Kasumi-1 (cell line): ENCODE data around the gene PRSS50.

Experiments used
- DNase-seq, 2 experiments: peaks; one replicate each; lab custom pipeline; 2025; lab: John Stamatoyannopoulos, UW

Gene PRSS50

DNA sequence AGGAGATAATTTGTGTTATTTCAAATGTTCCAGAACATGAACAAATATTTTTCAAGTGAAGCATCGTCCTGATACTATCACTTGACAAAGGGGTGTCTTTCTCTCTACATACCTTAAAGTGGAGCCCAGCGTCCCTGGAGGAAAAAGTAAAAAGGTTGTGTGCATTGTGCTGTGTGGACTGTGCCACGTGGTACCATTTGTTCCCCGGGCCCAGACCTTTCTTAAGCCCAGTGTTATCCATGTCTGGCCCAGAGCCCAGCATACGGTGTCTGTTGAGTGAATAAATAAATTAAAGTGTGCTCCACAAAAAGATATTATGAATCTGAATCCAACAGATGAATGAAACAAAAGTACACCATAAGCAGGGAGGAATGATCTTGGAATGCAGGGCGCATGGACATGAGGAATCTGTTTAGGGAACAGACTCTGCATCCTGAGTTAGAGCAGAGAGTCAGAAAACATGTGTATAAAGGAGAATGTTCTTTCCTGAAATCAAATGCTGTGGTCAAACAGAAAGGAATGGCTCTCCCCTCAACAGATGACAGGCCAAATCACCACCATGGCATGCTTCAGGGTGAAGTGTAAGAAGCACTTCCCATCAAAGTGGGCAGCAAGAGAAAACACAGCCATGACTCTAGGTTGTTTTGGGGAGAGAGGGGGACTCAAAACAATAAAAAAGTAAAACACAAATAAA lies 8.1 kb upstream of the PRSS50 start:
- no peak for DNase-seq

DNA sequence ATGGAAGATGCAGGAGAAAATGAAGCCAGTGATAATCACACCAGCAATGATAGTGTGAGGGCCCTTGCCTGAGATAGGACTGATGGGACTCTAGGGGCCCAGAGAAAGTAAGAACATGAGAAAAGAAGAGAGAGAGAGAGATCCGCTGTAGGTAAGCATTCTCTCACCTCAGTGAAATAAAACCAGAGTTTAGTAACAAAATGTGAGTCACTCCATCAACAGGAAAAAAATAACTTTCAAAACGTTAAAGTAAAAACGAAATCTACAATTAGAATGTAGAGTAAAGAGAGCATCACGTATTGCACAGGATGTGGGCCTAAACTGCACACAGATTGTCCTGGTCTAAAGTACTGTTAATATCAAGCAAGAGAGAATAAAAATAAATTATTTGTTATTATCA lies 6.8 kb upstream of the PRSS50 start:
- DNase-seq = no peak

DNA sequence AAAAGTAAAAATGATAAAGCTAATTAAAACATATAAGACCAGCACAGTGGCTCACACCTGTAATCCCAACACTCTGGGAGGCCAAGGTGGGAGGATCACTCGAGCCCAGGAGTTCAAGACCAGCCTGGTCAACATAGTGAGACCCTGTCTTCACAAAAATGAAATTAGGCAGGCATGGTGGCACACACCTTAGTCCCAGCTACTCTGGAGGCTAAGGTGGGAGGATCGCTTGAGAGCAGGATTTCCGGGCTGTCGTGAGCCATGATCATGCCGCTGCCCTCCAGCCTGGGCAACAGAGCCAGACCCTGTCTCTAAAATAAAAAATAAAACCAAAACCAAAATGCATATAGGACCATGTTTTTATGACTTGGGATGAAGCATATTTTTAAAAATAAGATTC lies 4.8 kb upstream of the PRSS50 start:
- no peak for DNase-seq

DNA sequence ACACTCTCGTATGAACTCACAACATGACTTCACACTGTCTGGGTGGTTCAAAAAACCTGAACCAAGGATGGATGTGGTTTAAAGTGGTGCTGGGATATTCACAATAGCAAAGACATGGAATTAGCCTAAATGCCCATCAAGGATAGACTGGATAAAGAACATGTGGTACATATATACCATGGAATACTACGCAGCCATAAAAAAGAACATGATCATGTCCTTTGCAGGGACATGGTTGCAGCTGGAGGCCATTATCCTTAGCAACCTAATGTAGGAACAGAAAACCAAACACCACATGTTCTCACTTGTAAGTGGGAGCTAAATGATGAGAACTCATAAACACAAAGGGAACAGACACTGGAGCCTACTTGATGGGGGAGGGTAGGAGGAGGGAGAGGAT lies 3.3 kb upstream of the PRSS50 start:
- no peak for DNase-seq

DNA sequence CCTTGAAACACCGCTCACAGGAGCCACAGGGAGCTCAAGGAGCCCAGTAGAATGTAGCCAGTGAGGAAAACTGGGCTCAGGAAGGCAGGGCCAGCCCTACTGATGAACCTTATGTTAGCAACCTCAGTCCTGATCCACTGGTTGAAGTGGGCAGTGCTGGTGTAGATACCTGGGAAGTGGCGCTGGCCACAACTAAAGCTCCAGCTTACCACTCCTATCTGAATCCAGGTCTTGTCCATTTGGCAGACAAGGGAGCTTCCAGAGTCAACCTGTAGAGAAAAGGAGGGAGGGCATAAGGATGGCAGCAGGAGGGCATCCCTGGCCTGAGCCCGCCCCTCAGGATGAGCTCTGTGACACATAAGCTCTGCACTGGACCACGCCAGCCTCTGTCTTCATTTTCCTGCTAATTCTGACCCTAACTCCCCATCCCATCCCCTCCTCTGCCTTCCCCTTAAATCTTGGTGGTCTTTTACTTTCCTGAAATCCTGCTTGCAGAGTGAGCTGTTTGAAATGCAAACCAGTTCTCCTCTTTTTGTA lies 2.1 kb upstream of the PRSS50 start:
- no peak for DNase-seq

DNA sequence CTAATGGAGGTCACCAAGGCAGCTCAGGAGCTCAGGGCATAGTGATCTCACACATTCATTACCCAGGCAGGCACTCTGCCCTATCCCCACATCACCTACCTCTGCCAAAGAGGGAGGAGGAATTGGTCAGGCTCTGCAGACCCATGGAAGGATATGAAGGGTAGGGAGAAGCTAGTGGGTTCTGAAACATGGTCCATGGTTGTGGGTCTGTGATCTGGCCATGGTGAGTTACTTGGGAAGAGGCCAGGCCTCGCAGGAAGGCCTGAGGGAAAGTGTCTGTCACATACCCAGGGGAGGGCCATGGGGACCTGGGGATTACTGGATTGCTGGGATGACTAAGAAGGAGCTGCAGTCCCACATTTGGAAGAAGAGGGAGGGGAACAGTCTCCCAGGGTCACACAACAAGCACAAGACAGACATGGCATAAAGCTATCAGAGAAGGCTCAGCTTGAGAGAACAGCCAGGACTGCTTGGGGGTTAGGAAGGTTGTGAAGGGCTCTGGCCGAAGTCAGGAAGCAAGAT lies 1.4 kb upstream of the PRSS50 start:
- no peak for DNase-seq

DNA sequence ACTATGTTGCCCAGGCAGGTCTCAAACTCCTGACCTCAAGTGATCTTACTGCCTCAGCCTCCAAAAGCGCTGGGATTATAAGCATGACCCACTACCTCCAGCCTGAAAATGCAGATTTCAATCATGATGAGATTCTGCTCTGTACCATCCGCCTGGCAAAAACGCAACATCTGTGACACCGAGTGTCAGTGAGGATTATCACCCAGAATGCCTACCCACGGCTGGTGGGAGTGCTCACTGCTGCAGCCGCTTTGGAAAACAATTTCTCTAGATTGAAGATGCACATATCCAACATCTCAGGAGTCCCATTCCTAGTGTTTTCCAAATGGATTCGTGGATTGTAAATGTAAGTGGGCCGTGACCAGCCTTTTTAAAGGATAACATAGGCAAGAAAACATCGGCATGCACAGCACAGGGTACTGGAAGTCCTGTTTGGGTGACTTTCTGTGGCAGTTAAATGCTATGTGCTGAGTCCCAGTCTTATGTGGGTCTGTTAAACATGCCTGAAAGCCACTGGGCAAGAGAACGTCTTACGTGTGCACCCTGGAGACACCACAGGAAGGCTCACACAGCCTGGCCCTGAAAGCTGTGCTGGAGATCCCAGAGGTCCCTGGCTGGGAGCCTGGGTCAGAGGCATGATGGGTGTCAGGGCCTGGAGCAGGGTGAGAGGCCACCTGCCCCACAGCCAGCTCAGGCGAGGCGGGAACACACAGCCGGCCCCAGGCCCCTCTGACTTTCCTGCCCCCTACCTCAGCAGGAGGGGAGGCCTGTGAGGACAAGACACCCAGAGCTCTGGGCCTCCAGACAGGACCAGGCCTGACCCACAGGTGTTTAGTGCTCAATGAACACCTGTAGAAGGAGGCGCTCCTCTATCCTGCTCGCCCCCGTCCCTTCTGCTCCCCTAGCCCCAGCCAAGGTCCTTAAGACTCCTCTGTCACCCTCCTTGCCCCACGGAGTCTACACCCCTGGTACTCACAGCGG lies 918 bp downstream of the PRSS50 start:
- no peak for DNase-seq

DNA sequence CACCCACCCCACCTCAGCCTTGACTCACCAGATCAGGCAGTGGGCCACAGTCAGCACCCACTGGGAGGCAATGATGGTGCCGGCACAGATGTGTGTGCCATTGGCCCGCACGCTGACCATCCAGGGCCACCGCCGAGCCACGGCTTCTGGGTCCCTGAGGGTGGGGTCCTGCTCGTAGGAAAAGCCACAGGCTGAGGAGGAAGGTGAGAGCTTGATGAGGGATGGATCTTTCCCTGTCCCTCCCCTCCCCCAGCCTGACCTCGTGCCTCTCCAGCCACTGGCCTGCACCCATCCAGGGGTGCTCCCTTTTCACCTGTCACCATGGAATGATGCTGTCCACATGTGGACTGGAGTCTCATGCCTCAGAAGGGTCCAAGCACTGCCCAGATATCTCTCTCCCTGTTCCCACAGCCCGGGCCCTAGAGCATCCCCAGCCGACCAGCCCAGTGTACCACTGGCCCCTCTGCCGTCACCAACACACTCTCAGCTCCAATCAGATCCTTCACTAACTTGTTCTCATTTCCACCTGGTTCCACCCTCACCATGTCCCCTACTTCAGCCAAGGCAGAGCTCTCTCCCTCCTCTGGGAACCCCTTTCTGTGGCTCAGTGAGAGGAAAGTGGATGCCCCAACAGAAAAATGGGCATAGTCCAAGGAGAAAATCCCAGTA lies 2.0 kb downstream of the PRSS50 start:
- no peak for DNase-seq

DNA sequence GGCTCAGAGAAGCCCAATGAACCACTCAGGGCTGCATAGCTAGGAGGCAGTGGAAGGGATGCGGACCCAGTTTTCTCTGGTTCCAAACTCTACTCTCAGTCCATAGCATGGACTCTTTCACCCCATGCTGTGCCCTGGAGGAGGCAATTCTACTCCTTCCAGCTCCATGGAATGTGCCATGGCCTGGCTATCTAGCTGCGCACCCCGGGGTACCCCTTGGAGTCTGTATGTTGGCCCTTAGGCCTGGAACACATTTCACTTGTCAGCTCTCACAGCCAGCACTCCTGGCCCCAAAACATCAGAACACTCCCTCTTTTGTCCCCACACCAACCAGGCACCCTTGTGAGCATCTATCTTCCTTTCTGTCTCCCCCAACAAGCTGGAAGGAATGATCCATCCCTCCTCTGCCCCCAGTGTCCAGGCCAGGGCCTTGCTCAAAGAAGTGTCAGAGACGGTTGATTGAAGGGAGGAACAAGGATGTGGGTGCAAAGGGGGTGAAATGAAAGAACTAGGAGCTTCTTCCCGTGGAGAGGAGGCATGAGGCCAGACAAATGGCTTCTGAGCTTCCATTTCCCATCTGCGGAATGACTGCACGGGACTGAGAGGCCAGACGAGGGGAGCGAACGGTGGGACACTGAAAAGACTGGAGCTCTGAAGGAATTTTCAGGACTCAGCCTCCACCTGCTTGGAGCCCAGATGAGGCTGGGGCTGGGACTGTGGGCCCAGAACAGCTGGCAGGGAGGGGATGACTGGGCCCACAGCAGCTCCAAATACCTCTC lies 2.8 kb downstream of the PRSS50 start:
- DNase-seq = no peak

DNA sequence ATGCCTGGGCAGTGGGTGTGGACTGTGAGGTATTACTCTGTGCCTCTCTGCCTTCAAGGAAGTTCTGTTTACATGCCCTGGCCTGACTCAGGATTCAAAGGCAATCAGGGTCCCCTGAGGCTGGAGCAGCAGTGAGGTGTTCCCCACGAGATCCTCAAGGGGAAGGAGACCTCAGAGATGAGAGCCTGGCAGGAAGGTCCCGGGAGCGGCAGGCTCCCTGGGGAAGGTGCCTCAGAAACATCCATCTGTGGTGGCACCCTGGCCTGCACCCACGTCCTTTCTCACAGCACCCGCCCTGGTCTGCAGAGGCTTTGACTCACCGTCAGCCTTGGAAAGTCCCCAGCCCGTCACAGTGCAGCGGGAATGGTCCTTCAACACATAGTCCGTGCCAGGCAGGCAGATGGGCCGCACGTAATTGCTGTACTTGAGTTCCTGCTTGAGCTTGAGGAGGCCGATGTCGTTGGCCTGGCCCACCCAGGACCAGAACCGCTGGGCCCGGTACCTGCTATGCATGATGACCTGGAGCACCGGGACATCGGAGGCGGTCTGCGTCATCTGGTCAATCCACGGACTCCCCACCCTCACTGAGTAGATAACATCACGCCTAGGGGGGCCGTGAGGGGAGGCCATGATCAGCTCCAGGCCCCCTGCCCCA lies 3.6 kb downstream of the PRSS50 start:
- no peak for DNase-seq

DNA sequence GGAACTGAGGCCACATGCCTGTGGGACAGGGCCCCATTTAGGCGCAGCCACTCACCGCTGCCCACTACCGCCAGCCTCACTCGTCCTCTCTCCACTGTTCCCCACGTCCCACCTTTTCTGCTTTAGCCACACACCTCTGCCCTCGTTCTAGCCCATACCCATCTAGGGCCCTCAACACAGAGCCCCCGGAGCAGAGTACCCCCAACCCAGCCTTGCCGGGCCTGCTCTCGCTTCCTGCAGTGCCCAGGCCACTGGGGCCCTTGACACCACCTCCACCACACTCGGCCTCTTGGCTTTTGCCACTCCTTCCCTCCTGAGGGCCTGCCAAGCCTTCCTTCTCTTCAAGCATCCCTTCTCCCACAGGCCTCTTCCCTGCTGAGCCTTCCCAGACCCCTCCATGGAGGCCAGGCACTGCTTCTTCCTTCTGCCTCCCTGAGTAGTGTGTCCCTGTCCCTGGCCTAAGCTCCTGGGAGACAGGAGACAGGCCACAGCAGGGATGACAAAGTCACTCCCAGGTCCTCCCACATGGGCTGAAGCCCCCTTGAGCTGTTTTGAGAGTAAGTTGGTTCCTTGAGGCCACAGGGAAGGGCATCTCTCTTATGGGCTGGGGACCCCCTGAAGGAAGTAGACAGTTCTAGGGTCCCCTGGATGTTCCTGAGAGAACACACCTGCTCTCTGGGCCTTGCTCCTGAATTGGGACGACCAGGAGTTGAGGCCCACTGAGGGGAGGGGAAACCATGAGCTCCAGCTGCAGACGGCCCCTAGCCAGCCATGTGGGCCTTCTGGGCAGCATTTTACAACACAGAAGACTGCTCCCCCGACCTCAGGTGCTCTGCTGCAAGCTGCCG lies 4.4 kb downstream of the PRSS50 start:
- no peak for DNase-seq

DNA sequence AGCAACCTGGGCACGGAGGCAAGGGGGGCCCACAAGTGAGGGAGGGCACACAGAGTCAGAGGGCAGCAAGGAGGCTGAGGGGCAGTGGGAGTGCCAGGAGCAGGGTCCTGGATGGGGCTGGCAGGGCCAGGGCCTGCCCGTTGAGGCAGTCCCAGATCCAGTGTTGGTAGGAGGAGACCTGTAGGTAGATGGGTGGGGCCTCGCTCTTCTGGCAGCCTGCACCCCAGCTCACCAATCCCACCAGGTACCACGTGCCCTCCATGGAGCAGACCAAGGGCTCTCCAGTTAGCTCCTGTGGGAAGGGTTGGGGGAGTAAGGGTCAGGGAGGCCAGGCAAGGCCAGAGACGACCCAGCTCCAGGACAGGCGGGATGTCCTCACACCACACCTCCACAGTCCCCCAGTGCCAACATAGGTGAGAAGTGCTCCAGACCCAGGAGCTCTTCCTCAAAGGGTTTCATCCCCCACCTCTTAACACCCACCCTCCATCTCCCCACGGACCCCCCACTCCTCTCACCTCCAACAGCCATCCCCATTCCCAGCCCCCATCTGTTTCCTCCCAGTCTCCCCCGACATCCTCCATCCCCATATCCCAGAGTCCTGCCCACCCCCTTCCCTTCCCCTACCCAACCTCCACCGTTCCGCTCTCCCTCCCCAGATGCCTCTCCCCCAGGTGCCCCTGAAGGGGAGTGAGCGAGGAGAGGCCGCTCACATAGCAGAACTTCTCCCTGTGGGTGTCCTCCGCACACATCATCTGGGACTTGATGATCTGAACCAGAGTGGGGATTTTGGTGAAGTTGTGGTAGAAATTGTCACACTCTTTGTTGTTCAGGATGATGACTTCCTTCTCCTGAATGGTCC lies 5.2 kb downstream of the PRSS50 start:
- no peak for DNase-seq

DNA sequence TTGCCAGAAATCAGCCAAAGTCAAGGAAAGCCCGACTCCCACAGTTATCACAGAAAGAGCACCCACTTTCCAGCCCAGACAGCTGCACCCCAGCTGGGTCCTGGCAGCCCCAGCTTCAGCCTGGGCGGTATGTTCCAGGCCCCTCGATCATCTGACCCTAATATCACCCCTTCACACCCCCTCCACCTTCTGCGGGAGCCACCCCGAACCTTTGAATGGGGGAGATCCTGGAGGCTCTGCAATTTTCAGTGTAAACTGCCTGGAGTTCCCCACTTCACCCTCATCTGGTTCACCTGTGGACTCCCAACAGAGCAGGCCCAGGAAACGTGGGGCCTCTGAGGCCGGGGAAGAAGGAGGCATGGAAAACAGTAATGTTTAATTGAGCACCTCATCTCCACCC lies 5.9 kb downstream of the PRSS50 start:
- no peak for DNase-seq

DNA sequence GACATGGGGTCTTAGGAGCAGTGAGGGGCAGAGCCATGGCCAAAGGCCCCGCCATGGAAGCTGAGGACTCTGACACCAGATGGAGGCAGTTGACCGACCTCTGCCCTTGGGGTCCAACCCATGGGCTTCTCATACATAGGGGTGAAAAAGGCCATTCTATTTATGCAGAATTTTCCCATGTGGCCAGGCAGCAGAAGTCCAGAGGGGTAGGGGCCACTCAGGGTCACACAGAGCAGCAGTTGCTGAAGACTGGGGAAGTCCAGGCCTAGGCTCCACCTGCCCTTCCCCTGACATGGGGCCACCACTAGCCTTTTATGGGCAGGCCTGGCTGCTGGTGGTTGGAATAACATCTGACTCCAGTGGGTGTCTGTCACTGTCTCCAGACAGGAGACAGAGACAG lies 6.4 kb downstream of the PRSS50 start:
- no peak for DNase-seq

DNA sequence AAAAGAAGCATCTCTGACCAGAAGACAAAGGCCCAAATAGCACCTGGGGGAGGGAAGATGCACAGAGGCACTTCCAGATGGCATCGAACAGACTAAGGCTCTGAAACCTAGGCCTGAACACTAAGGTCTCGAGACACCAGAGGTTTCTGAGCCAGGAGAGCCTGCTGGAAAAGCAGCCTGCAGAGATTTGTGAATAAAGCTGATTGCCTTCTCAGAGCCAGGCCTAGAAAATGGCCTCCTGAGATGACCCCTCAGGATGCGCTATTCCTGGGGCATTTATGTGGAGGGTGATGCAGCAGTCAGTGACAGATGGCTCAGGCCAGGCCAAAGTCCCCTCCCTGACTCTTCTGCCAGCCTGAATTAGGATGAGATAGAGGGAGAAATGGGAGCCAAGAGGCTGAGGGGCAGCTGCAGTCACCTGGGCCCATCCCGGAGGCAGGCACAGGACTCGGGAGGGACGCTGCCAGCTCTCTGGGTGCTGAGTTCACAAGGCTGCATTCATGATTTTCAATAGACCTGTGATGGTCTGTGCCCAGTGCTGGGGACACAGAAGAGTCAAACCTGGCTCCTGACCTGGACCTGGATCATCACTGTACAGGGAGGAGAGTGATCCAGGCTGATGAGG lies 6.9 kb downstream of the PRSS50 start:
- DNase-seq = no peak

DNA sequence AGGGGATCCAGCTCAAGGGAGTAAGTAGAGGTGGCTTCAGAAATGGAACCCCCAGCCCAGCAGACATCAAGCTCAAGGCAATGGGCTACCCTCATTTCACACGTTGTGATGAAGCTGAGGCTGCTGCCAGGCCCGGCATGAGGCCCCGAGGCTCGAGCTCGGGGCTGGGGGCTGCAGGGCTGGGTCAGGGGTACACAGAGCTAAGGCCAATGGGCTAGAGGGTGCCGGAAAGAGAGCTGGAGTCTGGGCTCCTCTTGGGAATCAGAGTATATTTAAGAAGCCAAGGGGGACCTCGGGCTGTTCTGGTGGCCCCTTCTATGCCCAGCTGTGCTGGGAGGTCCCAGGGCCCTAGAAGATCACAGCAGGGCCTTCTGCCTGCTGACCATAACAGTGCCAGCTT lies 7.4 kb downstream of the PRSS50 start:
- DNase-seq = no peak

DNA sequence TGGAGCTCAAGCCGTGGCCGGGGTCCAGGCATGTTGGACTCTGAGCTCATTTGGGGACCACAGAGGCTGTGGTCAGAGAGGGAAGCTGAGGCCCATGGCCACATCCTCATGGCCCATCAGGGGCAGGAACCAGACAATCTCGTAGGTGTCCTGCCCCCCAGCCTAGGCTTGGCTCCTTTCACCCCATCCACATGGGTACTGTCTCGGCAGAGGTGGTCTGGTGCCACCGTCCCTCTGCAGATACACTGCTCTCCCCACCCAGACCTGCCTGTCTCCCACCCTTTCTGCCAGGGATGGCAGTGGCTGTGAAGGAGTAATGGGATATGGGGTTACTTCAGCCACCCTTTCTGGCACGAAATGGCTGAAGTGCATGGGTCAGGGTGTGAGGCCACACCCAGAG lies 7.9 kb downstream of the PRSS50 start:
- no peak for DNase-seq

DNA sequence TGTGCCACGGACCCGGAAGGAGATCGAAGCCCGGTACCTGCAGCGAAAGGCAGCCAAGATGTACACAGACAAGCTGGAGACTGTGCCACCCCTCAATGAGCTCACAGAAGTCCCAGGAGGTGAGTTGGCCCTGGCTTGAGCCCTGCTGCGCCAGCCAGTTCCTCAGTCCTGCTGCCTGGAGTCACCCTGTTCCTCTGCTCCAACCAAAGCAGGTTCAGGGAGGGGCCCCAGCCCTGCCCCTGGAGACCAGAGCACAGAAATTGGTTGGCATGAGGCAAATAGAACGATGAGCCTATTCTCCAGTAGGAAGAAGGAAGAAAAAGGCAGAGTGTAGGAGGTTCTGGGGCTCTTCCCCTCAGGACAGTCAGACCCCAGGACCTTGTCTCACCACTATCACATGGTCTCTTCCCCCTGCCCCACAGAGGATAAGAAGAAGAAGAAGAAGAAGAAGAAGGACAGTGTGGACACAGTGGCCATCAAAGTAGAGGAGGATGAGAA lies 8.5 kb downstream of the PRSS50 start:
- DNase-seq = no peak
